GM12874 (cell line): ENCODE data around the gene MPZL3.

Source experiments
- CTCF ChIP-seq: IDR thresholded peaks from 2 replicates; pipeline ENCODE4 v1.5.1; 2011; ENCODE audit warnings: low read depth, mild to moderate bottlenecking, control low read depth, low read length, moderate library complexity; ENCODE audit not compliant: insufficient read depth

Gene MPZL3

GRCh38 chr11:118289401-118289800 is 37.2 kb upstream of the MPZL3 start:
- no peak for TF ChIP-seq CTCF

GRCh38 chr11:118287006-118287405 is 34.8 kb upstream of the MPZL3 start:
- no peak for TF ChIP-seq CTCF

DNA sequence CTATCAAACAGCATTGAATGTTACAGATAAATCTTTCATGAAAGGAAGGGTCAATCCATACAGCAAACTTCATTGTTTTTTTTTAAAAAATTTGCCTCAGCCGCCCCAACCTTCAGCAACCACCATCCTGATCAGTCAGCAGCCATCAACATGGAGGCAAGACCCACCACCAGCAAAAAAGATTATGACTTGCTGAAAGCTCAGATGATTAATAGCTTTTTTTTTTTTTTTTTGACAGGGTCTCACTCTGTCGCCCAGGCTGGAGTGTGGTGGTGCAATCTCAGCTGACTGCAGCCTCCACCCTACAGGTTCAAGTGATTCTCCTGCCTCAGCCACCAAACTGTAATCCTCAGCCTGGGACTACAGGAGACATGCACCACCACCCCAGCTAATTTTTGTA is 34.4 kb upstream of the MPZL3 start:
- TF ChIP-seq CTCF, result no peak

- TF ChIP-seq CTCF, result no peak
These were observed 31.7 kb upstream of the MPZL3 start for GRCh38 chr11:118283756-118284350.

- no peak for TF ChIP-seq CTCF
These were observed 31.0 kb upstream of the MPZL3 start for GRCh38 chr11:118283037-118283636.

DNA sequence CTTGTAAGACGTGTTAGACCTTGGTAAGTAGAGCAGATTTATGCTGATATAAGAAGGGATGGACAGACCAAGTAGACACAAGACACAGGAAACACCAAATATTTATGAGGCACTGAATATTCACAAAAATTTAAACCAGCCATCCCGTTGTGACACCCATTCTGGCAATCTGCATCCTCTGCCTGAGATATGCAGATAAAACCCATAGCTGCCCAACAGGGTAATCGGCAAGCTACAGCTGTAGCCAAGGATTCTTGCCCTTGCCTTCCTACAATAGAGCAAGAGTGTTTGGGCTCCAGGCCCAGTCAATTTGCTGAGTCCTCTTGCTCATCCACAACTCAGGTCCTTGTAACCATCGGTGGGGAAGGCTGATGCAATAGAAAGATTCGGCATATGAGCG is 30.4 kb upstream of the MPZL3 start:
- TF ChIP-seq CTCF, result no peak

- no peak for TF ChIP-seq CTCF
These were observed 29.1 kb upstream of the MPZL3 start for GRCh38 chr11:118281284-118281683.
